GM19467 (cell line): ENCODE measurements around the gene CA5A.
"Not testable (repeated sequence)": the region's sequence is repeated elsewhere in the genome, so short reads cannot be mapped to it uniquely, and the experiment has no call there.

Experiments used
- ATAC-seq: cut with Tn5 transposase; IDR thresholded peaks from one replicate; pipeline ENCODE4 v1.9.1; 2021; ENCODE audit warnings: mild to moderate bottlenecking, moderate library complexity; ENCODE audit not compliant: unreplicated experiment

Gene CA5A

DNA sequence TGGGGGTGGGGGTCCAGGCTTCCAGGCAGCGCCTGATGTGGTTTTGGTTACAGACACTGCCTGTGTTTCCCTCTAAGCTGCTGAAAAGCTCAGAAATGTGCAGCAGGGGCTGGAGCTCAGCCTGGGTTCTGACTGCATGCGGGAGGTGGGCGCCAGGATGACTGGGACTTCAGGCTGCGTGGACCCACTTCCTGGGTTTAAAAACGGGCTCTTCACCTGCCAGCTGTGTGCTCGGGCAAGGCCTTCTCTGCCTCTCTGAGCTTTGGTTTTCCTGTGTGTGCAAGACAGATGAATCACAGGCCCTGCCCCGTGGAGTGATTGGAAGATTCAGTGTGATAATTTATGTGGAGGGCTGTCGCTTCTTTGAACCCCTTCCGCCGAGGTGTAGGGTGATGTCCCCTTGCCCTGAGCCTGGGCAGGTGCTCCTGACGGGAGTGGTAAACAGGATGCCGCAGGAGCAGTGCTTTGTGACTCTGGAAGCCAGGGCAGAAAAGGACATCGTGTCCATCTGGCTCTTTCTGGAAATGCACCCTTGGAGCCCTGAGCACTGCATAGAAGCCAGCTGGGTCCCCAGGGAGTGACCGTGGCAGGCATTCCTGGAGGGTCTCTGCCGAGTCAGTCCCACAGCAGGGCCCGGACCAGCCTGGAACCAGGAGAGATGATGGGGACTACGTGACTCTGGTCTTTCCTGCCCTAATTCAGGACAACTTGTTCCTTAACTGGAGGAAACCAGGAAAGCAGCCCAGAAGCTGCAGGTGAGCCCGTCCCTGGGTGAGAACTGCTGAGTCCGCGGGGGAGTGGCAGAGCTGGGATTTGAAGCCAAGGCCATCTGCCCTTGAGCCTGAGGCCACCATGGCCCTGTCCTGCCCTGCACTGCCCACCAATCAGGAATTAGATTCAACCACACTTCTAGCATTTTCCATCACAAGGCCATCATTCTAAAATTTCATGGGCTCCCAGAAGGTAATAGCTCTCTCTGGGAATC lies 38.5 kb downstream of the CA5A start:
- no peak for ATAC-seq

DNA sequence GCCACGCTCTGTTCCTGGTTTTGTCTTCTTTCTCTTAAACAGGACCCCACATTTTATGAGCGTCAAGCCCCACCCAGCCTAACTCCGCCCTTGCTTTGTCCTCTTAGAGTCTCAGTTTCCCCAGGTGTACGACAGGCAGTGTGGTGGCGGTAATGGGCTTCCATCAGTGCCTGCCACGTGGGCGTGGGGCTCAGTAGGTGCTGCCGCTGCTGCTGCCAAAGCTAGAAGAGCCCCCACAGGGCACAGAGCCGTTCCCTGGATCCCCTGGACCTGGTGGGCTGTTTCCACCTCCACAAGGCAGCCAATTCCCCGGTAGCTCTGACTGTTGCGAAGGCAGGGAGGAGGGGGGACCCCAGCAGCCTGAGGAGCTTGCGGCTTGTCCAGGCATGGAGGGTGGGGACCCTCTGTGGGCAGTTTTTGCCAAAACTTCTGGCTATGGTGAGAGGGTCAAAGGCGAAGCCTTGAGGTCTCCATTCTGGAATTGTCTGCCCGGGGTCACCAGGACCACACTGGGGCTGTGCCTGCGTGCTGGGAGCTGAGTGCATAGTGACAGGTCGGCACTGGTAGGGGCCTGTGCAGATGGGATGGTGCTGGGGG lies 39.3 kb downstream of the CA5A start:
- not testable (repeated sequence) for ATAC-seq

GRCh38 chr16:87896176-87896890 lies 40.0 kb downstream of the CA5A start:
- ATAC-seq = not testable (repeated sequence)

DNA sequence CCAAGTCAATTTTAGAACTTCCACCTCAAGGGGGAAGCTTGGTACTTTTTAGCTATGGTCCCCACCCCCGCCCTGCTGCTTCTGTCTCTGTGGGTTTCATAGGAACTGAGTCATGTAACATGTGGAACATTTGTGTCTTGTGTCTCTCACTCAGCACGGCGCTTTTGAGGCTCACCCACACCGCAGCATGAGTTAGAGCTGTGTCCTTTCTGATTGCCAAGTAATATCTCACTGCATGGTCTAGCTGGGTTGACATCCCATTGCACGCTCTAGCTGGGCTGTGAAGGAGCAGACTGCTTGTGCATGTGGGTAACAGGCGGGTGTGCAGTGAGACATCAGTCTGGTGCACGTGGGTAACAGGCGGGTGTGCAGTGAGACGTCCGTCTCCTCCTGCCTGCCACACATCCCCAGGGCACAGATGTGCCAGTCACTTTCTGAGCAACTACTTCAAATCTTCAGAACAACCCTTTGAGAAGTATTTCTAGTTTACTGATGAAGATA lies 40.6 kb downstream of the CA5A start:
- ATAC-seq = no peak

DNA sequence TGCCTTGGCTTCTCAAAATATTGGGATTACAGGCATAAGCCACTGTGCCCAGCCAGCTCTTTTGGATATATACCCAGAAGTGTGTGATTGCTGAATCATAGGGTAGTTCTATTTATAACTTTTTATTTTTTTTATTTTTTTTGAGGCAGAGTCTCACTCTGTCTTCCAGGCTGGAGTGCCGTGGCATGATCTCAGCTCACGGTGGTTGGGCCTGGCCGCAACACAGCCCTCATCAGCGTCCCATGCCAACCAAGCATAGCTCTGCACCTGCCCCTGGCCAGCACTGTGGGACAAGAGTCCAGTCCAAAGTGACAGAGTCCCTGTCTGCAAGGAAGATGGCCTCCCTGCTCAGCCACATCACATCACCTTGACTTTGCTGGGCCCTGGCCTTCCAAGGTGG lies 42.3 kb downstream of the CA5A start:
- not testable (repeated sequence) for ATAC-seq

DNA sequence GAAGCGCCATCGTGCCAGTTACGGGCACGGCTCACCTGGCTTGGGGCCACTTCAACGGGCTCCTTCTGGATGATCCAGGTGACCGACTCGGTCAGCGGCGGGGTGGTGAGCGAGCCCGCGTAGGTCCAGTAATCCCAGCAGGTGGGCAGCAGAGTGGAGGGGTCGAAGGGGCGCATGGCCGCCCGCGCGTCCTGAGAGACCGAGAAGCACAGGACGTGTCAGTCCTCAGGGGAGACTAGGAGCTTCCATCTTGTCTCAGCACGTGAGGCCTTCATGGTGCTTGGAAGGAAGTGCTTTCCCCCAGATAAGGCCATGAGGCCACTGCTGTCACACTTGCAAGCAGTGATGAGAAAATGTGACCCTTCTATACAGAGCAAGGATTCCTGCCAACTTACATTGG lies 44.6 kb downstream of the CA5A start:
- no peak for ATAC-seq

DNA sequence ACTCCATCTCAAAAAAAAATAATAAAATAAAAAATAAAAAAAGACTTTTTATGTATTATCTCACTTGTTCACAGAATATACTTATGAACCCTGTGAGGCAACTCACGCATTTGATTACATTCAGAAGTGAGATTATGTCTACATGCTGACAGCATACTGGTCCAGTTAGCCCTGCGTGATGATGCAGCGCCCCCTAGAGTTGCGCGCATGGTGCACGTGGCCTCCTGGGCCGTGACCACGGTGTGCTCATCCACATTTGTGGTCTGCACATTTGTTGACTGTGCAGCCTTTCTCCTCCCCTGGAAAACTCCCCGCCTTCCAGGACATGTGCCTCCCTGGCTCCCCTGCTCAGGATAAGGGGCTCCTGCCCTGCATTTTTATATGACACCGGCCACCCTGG lies 46.6 kb downstream of the CA5A start:
- ATAC-seq = not testable (repeated sequence)

GRCh38 chr16:87888346-87888745 lies 48.0 kb downstream of the CA5A start:
- ATAC-seq = not testable (repeated sequence)

GRCh38 chr16:87887931-87888330 lies 48.4 kb downstream of the CA5A start:
- not testable (repeated sequence) for ATAC-seq

DNA sequence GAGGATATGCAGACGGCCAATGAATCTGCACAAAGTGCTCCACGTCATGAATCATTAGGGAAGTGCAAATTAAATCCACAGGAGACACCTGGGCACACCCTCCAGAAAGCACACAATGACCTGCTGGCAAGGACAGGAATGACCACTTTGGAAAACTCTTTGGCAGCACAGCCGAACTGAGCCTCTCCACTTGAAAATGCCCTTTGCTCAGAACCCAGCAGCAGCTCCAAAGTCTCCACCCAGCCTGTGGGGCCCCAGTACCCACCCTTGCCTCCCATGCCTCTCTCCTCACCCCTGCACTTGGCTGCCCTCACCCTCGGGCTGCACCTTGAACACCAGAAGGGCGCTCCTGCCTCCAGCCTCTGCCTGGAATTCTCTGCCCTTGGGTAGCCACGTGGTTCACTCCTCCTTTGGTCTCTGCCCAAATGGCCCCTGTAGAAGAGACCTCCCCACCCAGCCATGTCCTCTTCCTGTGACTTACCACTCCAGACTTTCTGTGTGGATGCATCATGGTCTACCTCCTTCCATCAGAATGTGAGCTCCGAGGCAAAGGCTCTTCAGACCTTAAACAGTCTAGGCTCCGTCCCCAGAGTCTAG lies 50.9 kb downstream of the CA5A start:
- not testable (repeated sequence) for ATAC-seq

DNA sequence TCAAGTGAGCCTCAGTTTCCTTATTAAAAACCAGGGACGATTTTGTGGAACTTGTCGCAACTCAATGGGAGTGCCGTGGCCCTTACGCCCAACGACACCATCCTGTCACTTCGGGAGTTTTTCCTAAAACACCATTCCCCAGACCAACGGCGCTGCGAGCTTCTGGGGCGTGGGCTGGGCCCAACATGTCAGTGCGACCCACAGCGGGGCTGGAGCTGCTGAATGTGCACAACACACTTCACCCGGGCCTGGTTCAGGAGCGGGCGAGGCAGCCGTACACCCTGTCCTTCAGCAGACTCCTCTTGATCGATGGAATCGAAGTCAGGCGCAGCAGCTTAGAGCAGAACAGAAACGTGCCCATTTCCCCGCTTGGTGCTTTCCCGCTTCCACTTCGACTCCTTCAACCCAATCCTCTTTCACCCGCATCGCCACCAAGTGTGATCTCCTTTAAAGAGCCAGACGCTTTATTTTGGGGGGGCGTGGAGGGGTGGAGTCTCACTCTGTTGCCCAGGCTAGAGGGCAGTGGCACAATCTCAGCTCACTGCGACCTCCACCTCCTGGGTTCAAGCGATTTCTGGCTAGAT lies 53.8 kb downstream of the CA5A start:
- ATAC-seq = no peak

GRCh38 chr16:87881324-87882200 lies 54.8 kb downstream of the CA5A start:
- ATAC-seq = no peak

DNA sequence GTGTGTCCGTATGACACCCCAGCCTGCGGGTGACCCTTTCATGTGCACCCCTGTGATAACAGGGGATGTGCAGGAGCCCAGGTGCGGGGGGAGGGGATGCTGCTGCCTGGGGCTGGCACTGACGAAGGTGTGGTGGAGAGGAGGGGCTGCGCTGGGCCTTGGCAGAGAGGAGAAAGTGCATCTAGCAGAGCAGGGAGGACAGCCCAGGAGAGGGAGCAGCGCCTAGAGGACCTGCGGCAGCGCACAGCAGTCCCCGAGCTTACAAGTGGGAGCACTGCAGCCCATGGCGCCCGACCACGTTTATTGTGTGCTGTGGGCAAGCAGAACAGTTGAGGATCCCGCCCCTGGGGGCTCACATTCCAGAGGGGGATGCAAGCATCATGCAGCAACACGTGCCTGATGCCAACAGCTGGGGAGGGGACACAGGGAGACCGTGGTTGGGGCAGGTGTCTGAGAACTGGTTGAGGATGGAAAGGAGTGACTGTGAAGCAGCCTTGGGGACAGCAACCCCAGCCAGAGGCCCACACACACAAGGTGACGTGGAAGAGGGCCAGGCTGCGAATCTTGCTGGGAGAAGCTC lies 56.1 kb downstream of the CA5A start:
- ATAC-seq = no peak

- ATAC-seq = not testable (repeated sequence)
Observed at GRCh38 chr16:87879411-87880013, 56.8 kb downstream of the CA5A start.

DNA sequence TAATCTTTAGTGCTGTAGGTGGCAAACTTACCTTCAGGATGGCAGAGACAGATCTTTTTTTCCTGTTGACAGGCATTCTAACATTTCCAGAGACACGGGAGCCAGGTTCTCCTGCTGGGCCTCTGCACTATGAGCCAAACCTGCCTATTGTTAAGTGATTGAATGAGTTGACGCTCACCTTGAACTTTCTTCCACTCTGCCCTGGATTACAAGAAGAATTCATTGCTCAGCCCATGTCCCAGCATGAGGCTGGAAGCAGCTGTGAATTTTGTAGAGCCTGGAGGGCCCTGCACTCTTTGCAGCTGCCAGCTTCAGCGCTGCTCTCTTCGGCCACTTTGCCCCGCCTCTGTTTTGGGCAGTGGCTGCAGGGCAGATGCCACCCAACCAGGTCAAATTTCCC lies 57.6 kb downstream of the CA5A start:
- ATAC-seq = no peak

DNA sequence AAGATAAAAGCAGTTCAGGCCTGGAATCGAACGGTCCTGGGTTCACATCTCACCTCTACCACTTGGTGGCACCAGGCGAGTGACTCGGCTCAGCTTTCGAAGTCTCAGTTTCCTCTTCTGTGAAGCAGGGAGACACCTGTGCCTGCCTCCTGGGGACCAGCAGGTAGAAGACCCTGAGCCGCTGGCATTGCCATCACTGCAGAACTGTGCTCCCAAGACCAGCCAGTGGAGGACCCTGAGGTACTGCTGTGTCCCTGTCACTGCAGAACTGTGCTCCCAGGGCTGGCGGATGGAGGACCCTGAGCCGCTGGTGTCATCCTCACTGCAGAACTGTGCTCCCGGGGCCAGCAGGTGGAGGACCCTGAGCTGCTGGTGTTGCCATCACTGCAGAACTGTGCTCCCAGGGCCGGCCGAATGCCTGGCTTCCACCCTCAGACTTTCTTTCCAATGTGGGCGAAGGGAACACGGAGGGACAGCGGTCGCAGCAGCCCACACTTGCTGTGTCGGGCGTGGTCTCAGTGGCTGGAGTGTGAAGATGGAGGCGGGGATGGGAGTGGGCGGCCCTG lies 58.3 kb downstream of the CA5A start:
- ATAC-seq = no peak

GRCh38 chr16:87874639-87875427 lies 61.5 kb downstream of the CA5A start:
- ATAC-seq = no peak
